GM12891 (cell line): ENCODE results near the gene OR10AD1.

Experiments used
- DNase-seq: peaks from one replicate; pipeline ENCODE4 v3.0.0; 2011; ENCODE audit warnings: low spot score; ENCODE audit not compliant: insufficient read length
- FAIRE-seq: peaks from 2 replicates; lab custom pipeline; 2011; peaks lifted over from hg19 to GRCh38; lab: Jason Lieb, UNC
- PAX5 ChIP-seq: IDR thresholded peaks from 2 replicates; pipeline ENCODE4 v1.6.1; 2011; ENCODE audit warnings: low read length, moderate library complexity, mild to moderate bottlenecking; ENCODE audit not compliant: insufficient read depth, severe bottlenecking
- POLR2A ChIP-seq: IDR thresholded peaks from 2 replicates; pipeline ENCODE4 v1.6.1; 2011; ENCODE audit warnings: low read depth, low read length, control low read depth
- POLR2AphosphoS5 ChIP-seq: IDR thresholded peaks from 2 replicates; pipeline ENCODE4 v1.6.1; 2011; ENCODE audit warnings: low read depth, low read length, control low read depth
- POU2F2 ChIP-seq: IDR thresholded peaks from 2 replicates; pipeline ENCODE4 v1.6.1; 2011; ENCODE audit warnings: low read depth, mild to moderate bottlenecking, control low read depth, low read length, moderate library complexity
- SPI1 ChIP-seq: IDR thresholded peaks from 2 replicates; pipeline ENCODE4 v1.6.1; 2011; ENCODE audit warnings: low read depth, low read length, control low read depth
- TAF1 ChIP-seq: IDR thresholded peaks from 2 replicates; pipeline ENCODE4 v1.6.1; 2011; ENCODE audit warnings: low read depth, low read length, control low read depth

The OR10AD1 gene

DNA sequence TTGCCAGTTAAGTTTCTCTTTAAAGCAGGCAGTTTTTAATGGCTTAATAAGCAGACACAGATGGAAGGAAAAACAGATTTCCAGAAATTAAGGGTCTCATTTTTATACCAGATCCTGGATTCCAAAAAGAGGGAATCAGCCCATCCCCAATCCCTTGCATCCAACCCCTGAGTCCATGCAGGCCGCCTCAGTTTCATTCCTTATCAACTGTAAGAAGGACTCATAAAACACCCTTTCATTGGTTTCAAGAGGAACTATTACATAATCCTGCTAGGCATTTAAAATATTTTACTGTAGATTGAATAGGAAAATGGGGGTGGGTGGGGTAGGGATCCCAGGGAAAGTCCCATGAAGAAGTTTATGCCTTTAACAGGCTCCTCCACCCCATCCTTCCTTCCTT, 10.2 kb downstream of the OR10AD1 start:
- TF ChIP-seq POLR2A: no peak
- no peak for TF ChIP-seq POLR2AphosphoS5
- TF ChIP-seq PAX5: no peak
- no peak for TF ChIP-seq POU2F2
- no peak for TF ChIP-seq TAF1
- DNase-seq: no peak
- no peak for FAIRE-seq

DNA sequence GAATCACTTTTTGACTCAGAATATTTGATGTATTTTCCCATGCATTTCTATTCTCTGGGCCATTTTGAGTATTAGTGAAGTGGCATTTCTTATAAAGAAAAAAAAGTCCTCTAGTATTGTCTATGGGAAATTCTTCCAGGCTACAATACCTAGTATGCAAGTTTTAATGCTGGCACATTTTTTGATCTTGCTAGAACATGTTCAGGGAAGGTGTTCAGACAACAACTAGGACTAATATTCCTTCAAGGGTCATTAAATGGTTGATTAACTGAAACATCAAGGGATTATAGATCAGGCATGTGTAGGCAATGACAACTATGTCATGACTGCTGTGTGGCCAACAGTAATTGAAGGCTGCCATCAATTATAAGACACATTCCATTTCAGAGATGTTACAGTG, 12.0 kb downstream of the OR10AD1 start:
- TF ChIP-seq POLR2A (no peak), TAF1 (no peak), PAX5 (no peak), POLR2AphosphoS5 (no peak), POU2F2 (no peak), SPI1 (no peak)
- FAIRE-seq (no peak), DNase-seq (no peak)

DNA sequence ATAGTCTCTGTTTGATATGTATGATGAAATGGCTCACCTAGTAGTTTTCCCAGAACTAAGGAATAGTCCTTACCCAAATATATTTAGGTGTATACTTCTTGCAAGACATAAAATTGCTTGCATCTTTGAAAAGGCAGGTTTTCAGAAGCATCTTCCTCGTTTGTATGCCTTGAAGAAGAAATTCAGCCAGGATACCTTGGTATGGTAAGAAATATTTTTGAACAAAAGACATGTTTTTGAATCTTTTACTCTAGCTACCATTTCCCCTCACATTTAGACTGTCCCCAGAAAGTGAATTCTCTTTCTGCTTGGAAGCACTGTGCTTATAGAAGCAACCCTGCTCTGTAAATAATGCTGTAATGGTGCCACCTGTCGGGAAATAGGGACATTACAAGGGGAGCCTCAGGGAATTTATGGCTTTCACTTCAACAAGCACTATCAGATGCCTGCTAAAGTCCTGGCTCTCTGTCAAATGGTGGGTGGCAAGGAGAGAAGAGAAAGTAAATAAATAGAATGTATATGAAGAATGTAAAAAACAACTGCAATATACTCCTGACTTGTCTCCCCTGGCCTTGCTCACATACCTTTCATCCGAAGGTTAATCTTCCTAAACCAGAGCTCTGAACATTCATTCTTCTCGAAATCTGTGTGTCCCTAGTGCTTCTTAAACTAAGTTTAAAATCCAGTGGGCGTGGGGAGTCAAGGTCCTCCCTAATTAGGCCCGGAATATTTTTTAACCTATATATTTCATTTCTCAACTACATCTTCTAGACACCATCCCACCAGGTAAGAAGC, 13.6 kb downstream of the OR10AD1 start:
- FAIRE-seq (peak; percentile 66), DNase-seq (no peak)

DNA sequence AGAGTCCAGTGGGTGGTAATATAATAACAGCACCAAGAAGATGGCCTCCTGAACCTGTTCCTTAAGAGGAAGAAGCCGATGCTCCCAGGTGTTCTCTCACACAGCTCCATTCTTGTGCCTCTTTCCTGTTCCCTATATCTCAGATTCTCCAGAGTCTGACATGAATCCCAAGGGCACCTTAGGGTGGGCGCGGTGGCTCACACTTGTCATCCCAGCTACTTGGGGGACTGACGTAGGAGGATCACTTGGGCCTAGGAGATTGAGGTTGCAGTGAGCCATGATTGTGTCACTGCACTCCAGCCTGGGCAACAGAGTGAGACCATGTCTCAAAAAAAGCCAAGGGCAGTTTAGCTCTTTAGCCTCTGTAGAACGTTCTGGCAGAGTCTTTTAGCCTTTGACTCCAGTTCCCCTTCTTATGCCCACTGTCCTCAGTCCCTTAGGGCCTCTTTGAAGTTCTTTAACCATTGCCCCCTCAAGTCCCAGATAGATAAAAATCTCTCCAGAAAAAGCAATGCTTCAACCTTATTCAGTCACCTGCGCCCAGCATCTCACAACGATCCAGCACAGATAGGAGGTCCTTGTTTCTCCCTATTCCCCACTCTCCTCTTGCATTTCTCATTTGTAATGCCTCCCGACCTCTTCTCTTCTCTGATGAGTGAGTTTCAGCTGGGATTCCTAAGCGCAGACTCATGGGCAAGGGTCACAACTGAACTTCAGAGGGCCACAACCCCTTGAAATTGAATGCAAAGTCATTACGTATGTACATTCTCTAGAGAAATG, 15.0 kb downstream of the OR10AD1 start:
- DNase-seq (no peak), FAIRE-seq (no peak)
- no peak for TF ChIP-seq POLR2AphosphoS5
- TF ChIP-seq TAF1: no peak
- TF ChIP-seq POU2F2: no peak
- no peak for TF ChIP-seq POLR2A
- TF ChIP-seq SPI1: no peak
- TF ChIP-seq PAX5: no peak

More for the DNA sequence above, 13.6 kb downstream of the OR10AD1 start:
- TF ChIP-seq POLR2AphosphoS5 (no peak), POLR2A (no peak), PAX5 (no peak), TAF1 (no peak), SPI1 (no peak), POU2F2 (no peak)

DNA sequence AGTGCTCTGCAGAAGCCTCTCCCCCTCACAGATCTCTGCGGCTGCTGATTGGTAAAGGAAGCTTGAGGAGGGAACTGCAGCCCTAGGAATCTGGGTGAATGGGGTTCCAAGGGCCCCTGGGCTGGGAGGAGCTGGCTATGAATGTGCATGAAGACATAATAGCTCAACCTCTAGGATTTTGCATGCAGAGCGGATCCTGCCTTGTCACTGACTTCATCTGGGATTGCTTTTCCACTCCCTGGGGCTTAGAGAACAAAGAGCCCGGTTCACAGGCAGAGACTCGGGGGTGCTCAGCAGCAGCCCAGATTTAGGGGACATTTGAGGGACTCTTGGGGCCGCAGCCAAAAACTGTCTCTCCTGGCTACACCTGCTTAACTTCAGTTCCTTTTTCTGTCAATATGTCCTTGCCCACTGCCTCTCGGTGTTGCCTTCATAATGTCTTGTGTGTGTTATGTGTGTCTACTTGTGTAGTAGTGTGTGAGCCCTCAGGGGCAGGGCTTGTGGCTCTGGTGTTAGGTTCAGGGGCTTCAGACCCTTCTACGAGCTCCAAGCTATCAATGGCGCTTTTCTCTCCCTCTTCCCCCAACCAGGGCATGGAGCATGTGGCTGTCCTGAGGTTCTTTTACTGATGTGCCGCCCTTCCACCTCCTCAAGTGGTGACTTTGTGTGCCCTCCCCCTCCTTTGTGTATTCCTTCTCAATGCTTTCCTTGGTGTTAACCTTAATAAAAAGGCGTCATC, 17.7 kb downstream of the OR10AD1 start:
- TF ChIP-seq SPI1: peak; percentile 70
- TF ChIP-seq PAX5: no peak
- FAIRE-seq: no peak
- no peak for DNase-seq

DNA sequence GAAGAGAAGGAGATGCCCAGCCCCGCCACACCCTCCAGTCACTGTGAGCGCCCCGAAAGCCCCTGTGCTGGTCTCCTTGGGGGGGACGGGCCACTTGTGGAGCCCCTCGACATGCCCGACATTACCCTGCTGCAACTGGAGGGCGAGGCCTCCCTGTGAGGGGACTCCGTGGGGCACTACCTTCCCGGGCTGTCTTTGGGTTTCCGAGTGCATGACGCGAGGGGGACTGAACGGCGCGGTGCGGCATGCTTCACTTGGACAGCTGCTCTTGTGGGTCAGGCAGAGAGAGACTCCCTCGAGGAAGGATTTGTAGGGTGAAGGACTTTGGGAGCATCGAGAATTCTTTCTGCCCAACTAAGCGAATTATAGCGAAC, 18.6 kb downstream of the OR10AD1 start:
- FAIRE-seq (no peak), DNase-seq (no peak)
- TF ChIP-seq POU2F2 (no peak), SPI1 (no peak), TAF1 (no peak), PAX5 (no peak), POLR2AphosphoS5 (no peak), POLR2A (no peak)

DNA sequence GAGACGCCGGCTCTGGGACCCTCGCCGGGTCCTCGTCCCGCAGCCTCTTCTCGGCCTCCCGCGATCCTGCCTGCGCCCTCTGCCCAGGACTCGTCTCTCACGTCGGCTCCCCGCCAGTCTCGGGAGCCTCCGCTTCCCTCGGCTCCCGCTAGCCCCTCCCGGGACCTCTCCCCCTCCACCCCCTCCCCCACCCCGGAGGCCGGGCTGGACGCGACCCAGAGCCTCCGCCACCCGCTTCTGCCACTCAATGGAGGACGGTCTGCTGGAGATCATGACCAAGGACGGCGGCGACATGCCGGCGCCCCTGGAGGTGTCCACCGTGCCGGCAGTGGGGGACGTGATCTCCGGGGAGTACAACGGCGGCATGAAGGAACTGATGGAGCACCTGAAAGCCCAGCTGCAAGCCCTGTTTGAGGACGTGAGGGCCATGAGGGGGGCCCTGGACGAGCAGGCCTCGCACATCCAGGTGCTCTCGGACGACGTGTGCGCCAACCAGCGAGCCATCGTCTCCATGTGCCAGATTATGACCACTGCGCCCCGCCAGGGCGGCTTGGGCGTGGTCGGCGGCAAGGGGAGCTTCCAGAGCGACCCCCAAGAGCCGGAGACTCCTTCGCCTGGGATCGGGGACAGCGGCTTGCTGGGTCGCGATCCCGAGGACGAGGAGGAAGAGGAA, 19.1 kb downstream of the OR10AD1 start:
- DNase-seq (no peak), FAIRE-seq (no peak)
- TF ChIP-seq TAF1 (no peak), POU2F2 (no peak), POLR2A (no peak), PAX5 (no peak), SPI1 (no peak), POLR2AphosphoS5 (no peak)

DNA sequence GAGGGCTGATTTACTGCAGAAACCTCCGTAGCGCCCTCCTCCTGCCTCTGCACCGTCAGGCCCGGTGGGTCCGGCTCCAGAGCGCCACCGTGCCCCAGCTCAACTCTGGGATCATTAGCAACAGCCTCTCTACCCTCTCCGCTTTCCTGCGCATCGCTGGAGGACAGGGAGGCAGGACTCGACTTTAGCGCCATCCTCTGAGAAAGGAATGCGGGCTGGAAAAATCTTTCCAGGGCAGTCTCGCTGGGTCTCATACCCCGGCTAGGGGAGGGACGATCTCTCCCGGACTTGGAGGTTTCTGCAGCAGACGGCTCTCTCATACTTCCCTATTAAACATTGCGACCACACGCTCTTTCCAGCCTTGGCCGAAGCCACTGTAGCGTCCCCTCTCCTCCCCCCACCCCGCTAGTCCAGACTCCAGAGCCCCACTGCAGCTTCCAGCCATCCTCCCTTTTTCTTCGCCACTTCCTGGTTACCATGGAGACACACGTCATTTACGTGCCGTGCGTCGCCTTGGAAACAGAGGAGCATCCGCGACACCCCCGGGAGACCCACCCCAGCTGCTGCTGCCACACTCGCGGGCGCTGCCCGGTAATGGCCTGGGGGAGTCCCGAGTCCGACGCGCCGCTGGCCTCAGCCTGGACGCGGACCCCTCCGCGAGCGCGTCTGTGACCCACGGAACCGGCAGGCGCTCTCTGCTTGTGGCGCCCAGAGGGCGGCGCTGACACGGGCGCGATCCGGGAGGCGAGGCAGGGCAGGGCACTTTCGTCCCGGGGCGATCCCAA, 19.8 kb downstream of the OR10AD1 start, which contains the start of gene CCDC184:
Gene CCDC184 (plus strand): TSS at position 554 of the 785 bp plus-strand sequence. CDS start 479 bp downstream, outside the sequence.
- TF ChIP-seq POU2F2: no peak
- no peak for TF ChIP-seq SPI1
- no peak for TF ChIP-seq PAX5
- TF ChIP-seq POLR2AphosphoS5: no peak
- no peak for TF ChIP-seq TAF1
- TF ChIP-seq POLR2A: no peak
- peak; percentile 94 for FAIRE-seq
- peak; percentile 64 for DNase-seq
